ENCODE measurements around the gene KRIT1. TPM values are rescaled to one million over a fixed set of nuclear protein-coding genes. Genes with fewer than 3 reads are reported as not detected.

Gene KRIT1
- total RNA-seq, 2 donors from 2014 or later = 33.9 to 36.4 TPM

GRCh38 chr7:92276460-92276864 is 30.7 kb upstream of the KRIT1 start:
- TF ChIP-seq CTCF (conservative IDR thresholded peaks at IDR 0.05) = no peak
- Mint-ChIP-seq H3K4me1 (peaks cover 14% of the 10 kb centered on the region), H3K4me3 (no peak overlapping the region)

GRCh38 chr7:92275327-92275726 is 29.6 kb upstream of the KRIT1 start:
- H3K9ac ChIP-seq (ENCODE audit: extremely low read depth, low read length, poor library complexity, severe bottlenecking) = no peak overlapping the region
- H3K4me1 ChIP-seq (ENCODE audit: control insufficient read depth, insufficient read depth, low read length) = peaks cover 16% of the 10 kb centered on the region
- H3K36me3 Mint-ChIP-seq (ENCODE audit: low read depth) = peaks cover 10% of the 10 kb centered on the region
- H3K27me3 Mint-ChIP-seq (ENCODE audit: insufficient read depth) = no peaks in the 10 kb centered on the region
- peaks cover 14% of the 10 kb centered on the region for H3K4me1 Mint-ChIP-seq
- no peak overlapping the region for H3K27ac ChIP-seq (ENCODE audit: low read depth, low read length)
- H3K9me3 Mint-ChIP-seq = peaks cover 5% of the 10 kb centered on the region
- no peak overlapping the region for H3K4me3 ChIP-seq (ENCODE audit: low read length)
- WGBS, 2 experiments (ENCODE audit: insufficient coverage in 1 of 2, insufficient read length in 1 of 2) = 92 to 98% methylated on average over 4 of the region's 4 CpGs
- no peak for TF ChIP-seq CTCF (conservative IDR thresholded peaks at IDR 0.05)
- no peaks in the 10 kb centered on the region for H3K27me3 ChIP-seq (ENCODE audit: control insufficient read depth, insufficient read depth, low read length, poor library complexity, severe bottlenecking)
- DNase-seq = no peak
- no peaks in the 10 kb centered on the region for H3K36me3 ChIP-seq (ENCODE audit: control insufficient read depth, insufficient read depth, low read length)
- no peak overlapping the region for H3K27ac Mint-ChIP-seq
- peaks cover 2% of the 10 kb centered on the region for H3K9me3 ChIP-seq (ENCODE audit: control insufficient read depth, low read length)
- no peak overlapping the region for H3K4me3 Mint-ChIP-seq

More at GRCh38 chr7:92276460-92276864, 30.7 kb upstream of the KRIT1 start:
- no peaks in the 10 kb centered on the region for H3K27me3 ChIP-seq (ENCODE audit: control insufficient read depth, insufficient read depth, low read length, poor library complexity, severe bottlenecking)
- no peak for DNase-seq
- Mint-ChIP-seq H3K27me3 (ENCODE audit: insufficient read depth) (no peaks in the 10 kb centered on the region), H3K27ac (peak overlapping the region; percentile 0), H3K36me3 (ENCODE audit: low read depth) (peaks cover 18% of the 10 kb centered on the region), H3K9me3 (peaks cover 13% of the 10 kb centered on the region)
- H3K9ac ChIP-seq (ENCODE audit: extremely low read depth, low read length, poor library complexity, severe bottlenecking) = no peak overlapping the region
- peaks cover 16% of the 10 kb centered on the region for H3K4me1 ChIP-seq (ENCODE audit: control insufficient read depth, insufficient read depth, low read length)
- no peaks in the 10 kb centered on the region for H3K36me3 ChIP-seq (ENCODE audit: control insufficient read depth, insufficient read depth, low read length)
- WGBS, 2 experiments (ENCODE audit: insufficient coverage in 1 of 2, insufficient read length in 1 of 2) = 94 to 100% methylated on average over 2 of the region's 2 CpGs
- peaks cover 13% of the 10 kb centered on the region for H3K9me3 ChIP-seq (ENCODE audit: control insufficient read depth, low read length)
- no peak overlapping the region for H3K4me3 ChIP-seq (ENCODE audit: low read length)
- no peak overlapping the region for H3K27ac ChIP-seq (ENCODE audit: low read depth, low read length)

- Mint-ChIP-seq H3K36me3 (ENCODE audit: low read depth) (peaks cover 6% of the 10 kb centered on the region), H3K4me1 (no peaks in the 10 kb centered on the region), H3K9me3 (no peaks in the 10 kb centered on the region), H3K4me3 (no peak overlapping the region), H3K27me3 (ENCODE audit: insufficient read depth) (no peaks in the 10 kb centered on the region), H3K27ac (no peak overlapping the region)
- no peak for DNase-seq
- no peak overlapping the region for H3K9ac ChIP-seq (ENCODE audit: extremely low read depth, low read length, poor library complexity, severe bottlenecking)
- no peaks in the 10 kb centered on the region for H3K36me3 ChIP-seq (ENCODE audit: control insufficient read depth, insufficient read depth, low read length)
- WGBS, 2 experiments (ENCODE audit: insufficient coverage in 1 of 2, insufficient read length in 1 of 2) = 100% methylated on average over 1 of the region's 1 CpG; no CpG with 5 or more reads in 1 of the 2 experiments
- H3K4me1 ChIP-seq (ENCODE audit: control insufficient read depth, insufficient read depth, low read length) = no peaks in the 10 kb centered on the region
- TF ChIP-seq CTCF (conservative IDR thresholded peaks at IDR 0.05) = no peak
- no peaks in the 10 kb centered on the region for H3K27me3 ChIP-seq (ENCODE audit: control insufficient read depth, insufficient read depth, low read length, poor library complexity, severe bottlenecking)
- no peaks in the 10 kb centered on the region for H3K9me3 ChIP-seq (ENCODE audit: control insufficient read depth, low read length)
- no peak overlapping the region for H3K27ac ChIP-seq (ENCODE audit: low read depth, low read length)
- H3K4me3 ChIP-seq (ENCODE audit: low read length) = no peak overlapping the region
These were observed 23.2 kb upstream of the KRIT1 start for GRCh38 chr7:92268921-92269320.

All from endodermal cell (in vitro differentiated cells).